Colonic mucosa (tissue), 4 donors: ENCODE data around the gene TRAPPC2L. TPM values are rescaled to one million over a fixed set of nuclear protein-coding genes. Genes with fewer than 3 reads are reported as not detected.
"Not testable (repeated sequence)": the region's sequence is repeated elsewhere in the genome, so short reads cannot be mapped to it uniquely, and the experiment has no call there.

Experiments
- DNase-seq: peaks from one replicate; pipeline ENCODE4 v3.0.0-alpha.2; 2020
- H3K27ac ChIP-seq: fragments of 200-600 bp; one replicate; pipeline ENCODE4 v1.8.0; 2021
- H3K27me3 ChIP-seq: fragments of 200-600 bp; one replicate; pipeline ENCODE4 v1.8.0; 2021
- H3K36me3 ChIP-seq: fragments of 200-600 bp; one replicate; pipeline ENCODE4 v1.8.0; 2021
- H3K4me1 ChIP-seq: fragments of 200-600 bp; one replicate; pipeline ENCODE4 v1.8.0; 2021; ENCODE audit warnings: mild to moderate bottlenecking
- H3K4me3 ChIP-seq: fragments of 200-600 bp; one replicate; pipeline ENCODE4 v1.8.0; 2021
- H3K9ac ChIP-seq, 2 donors: one replicate each; pipeline ENCODE4 v1.7.0; 2013; ENCODE audit warnings: control low read depth in 2 of 2, low read depth in 2 of 2, low read length in 2 of 2
- H3K9me3 ChIP-seq: fragments of 200-600 bp; one replicate; pipeline ENCODE4 v1.8.0; 2021
- CTCF ChIP-seq: fragments of 200-600 bp; IDR thresholded peaks from one replicate; pipeline ENCODE4 v1.8.0; 2022; ENCODE audit warnings: antibody characterized with exemption, mild to moderate bottlenecking
- intact Hi-C: fragments of 100-400 bp; cut with DNase I; formaldehyde crosslinking; loops from one replicate; pipeline ENCODE4 v1.14.1; 2022
- total RNA-seq, 2 donors: library from RNA; stranded (reverse); fragmentation: NEBNext Ultra II Directional in 1 of 2; extraction: Animal tissue kit (Norgen Biotek cat#: 25700) in 1 of 2; gene quantifications; one replicate each; pipeline ENCODE4 v1.2.1, GENCODE V29; 2021
- donor health status: healthy.
- donor health status: DM: no; HTN: no; CAD: no.
- donor health status: DM: no; HTN: no; CAD: no.

TRAPPC2L gene
- total RNA-seq, 2 donors from 2014 or later: 33.8 to 57.3 TPM

GRCh38 chr16:88888461-88889387, 31.8 kb downstream of the TRAPPC2L start:
- Histone ChIP-seq H3K9ac (no peak overlapping the region), H3K4me1 (no peaks in the 10 kb centered on the region), H3K27ac (no peak overlapping the region), H3K36me3 (no peaks in the 10 kb centered on the region), H3K27me3 (no peaks in the 10 kb centered on the region), H3K9me3 (no peaks in the 10 kb centered on the region), H3K4me3 (no peak overlapping the region)
- no peak for TF ChIP-seq CTCF
- no peak for DNase-seq
- intact Hi-C loops: no loop called here

GRCh38 chr16:88889702-88890352, 32.9 kb downstream of the TRAPPC2L start:
- H3K36me3 ChIP-seq, DNase-seq, intact Hi-C loops, H3K9ac ChIP-seq, H3K9me3 ChIP-seq, H3K4me3 ChIP-seq, H3K27me3 ChIP-seq, H3K4me1 ChIP-seq, H3K27ac ChIP-seq: not testable (repeated sequence)

- no peak overlapping the region for H3K27ac ChIP-seq
- no peaks in the 10 kb centered on the region for H3K36me3 ChIP-seq
- no peak for TF ChIP-seq CTCF
- H3K9ac ChIP-seq: no peak overlapping the region
- intact Hi-C loops: no loop called here
- no peak overlapping the region for H3K4me3 ChIP-seq
- H3K4me1 ChIP-seq: no peaks in the 10 kb centered on the region
- H3K27me3 ChIP-seq: no peaks in the 10 kb centered on the region
- H3K9me3 ChIP-seq: no peaks in the 10 kb centered on the region
- DNase-seq: no peak
Measured at GRCh38 chr16:88891083-88891482, 34.2 kb downstream of the TRAPPC2L start.

- Histone ChIP-seq H3K27me3 (no peaks in the 10 kb centered on the region), H3K4me3 (no peak overlapping the region), H3K4me1 (no peaks in the 10 kb centered on the region), H3K9me3 (no peaks in the 10 kb centered on the region), H3K9ac (no peak overlapping the region), H3K27ac (no peak overlapping the region), H3K36me3 (no peaks in the 10 kb centered on the region)
- TF ChIP-seq CTCF: no peak
- intact Hi-C loops: no loop called here
- no peak for DNase-seq
Measured at GRCh38 chr16:88892065-88892464, 35.1 kb downstream of the TRAPPC2L start.

- TF ChIP-seq CTCF: no peak
- no peak overlapping the region for H3K27ac ChIP-seq
- no peaks in the 10 kb centered on the region for H3K4me1 ChIP-seq
- H3K9ac ChIP-seq: no peak overlapping the region
- DNase-seq: no peak
- H3K4me3 ChIP-seq: no peak overlapping the region
- H3K9me3 ChIP-seq: no peaks in the 10 kb centered on the region
- no peaks in the 10 kb centered on the region for H3K36me3 ChIP-seq
- H3K27me3 ChIP-seq: no peaks in the 10 kb centered on the region
- intact Hi-C loops: no loop called here
Measured at GRCh38 chr16:88893127-88893968, 36.4 kb downstream of the TRAPPC2L start.

DNA sequence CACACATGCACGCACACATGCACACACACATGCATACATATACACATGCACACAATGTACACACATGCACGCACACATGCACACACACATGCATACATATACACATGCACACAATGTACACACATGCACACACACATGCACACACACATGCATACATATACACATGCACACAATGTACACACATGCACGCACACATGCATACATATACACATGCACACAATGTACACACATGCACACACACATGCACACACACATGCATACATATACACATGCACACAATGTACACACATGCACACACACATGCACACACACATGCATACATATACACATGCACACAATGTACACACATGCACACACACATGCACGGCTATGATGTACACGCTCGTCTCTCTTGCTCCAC, 37.3 kb downstream of the TRAPPC2L start:
- H3K4me3 ChIP-seq, H3K36me3 ChIP-seq, H3K9me3 ChIP-seq, DNase-seq, H3K9ac ChIP-seq, H3K4me1 ChIP-seq, H3K27ac ChIP-seq, H3K27me3 ChIP-seq, intact Hi-C loops: not testable (repeated sequence)
